ENCODE data around the gene SETBP1. TPM values are rescaled to one million over a fixed set of nuclear protein-coding genes. Genes with fewer than 3 reads are reported as not detected.

The SETBP1 gene
- total RNA-seq, 1 experiment from 2014 or later: 3.4 TPM

DNA sequence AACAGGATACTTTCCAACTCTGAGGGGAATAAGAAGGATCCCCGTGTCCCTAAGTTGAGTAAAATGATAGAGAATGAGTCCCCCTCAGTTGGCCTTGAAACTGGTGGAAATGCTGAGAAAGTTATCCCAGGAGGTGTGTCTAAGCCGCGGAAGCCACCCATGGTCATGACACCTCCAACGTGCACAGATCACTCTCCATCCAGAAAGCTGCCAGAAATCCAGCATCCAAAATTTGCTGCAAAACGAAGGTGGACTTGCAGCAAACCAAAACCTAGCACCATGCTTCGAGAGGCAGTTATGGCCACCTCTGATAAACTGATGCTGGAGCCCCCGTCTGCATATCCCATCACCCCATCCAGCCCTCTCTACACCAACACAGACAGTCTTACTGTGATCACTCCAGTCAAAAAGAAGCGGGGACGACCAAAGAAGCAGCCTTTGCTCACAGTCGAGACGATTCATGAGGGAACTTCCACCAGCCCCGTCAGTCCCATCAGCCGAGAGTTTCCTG is 270.1 kb downstream of the SETBP1 start:
- Histone ChIP-seq H3K36me3 (ENCODE audit: insufficient read depth, low read length) (no peaks in the 10 kb centered on the region), H3K79me2 (ENCODE audit: low read length) (no peaks in the 10 kb centered on the region), H3K9ac (ENCODE audit: low read length) (no peak overlapping the region), H3K9me2 (replicated peaks; ENCODE audit: insufficient read depth, low read length) (no peaks in the 10 kb centered on the region), H2AFZ (ENCODE audit: low read length) (no peak overlapping the region), H3K9me3 (ENCODE audit: low read length) (no peaks in the 10 kb centered on the region), H3K27me3 (ENCODE audit: low read length) (no peaks in the 10 kb centered on the region), H3K4me2 (ENCODE audit: low read depth, low read length, poor library complexity, severe bottlenecking) (no peak overlapping the region), H4K20me1 (ENCODE audit: insufficient read depth, low read depth, low read length) (no peaks in the 10 kb centered on the region), H3K27ac (ENCODE audit: low read length) (no peak overlapping the region), H3K4me1 (ENCODE audit: low read length) (no peaks in the 10 kb centered on the region), H3K4me3 (ENCODE audit: low read length) (no peak overlapping the region)
- no peak for DNase-seq

DNA sequence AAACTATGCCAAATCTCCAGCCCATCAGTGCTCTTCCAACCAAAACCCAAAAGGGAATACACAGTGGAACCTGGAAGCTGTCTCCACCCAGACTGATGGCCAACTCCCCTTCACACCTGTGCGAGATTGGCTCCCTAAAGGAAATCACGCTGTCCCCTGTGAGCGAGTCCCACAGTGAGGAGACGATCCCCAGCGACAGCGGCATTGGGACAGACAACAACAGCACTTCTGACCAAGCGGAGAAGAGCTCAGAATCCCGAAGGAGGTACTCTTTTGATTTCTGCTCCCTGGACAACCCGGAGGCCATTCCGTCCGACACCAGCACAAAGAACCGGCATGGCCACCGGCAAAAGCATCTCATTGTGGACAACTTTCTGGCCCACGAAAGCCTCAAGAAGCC is 271.1 kb downstream of the SETBP1 start:
- Histone ChIP-seq H3K27ac (ENCODE audit: low read length) (no peak overlapping the region), H2AFZ (ENCODE audit: low read length) (no peak overlapping the region), H3K4me3 (ENCODE audit: low read length) (no peak overlapping the region), H3K36me3 (ENCODE audit: insufficient read depth, low read length) (no peaks in the 10 kb centered on the region), H3K9me2 (replicated peaks; ENCODE audit: insufficient read depth, low read length) (no peaks in the 10 kb centered on the region), H3K4me2 (ENCODE audit: low read depth, low read length, poor library complexity, severe bottlenecking) (no peak overlapping the region), H4K20me1 (ENCODE audit: insufficient read depth, low read depth, low read length) (no peaks in the 10 kb centered on the region), H3K27me3 (ENCODE audit: low read length) (no peaks in the 10 kb centered on the region), H3K79me2 (ENCODE audit: low read length) (no peaks in the 10 kb centered on the region), H3K9me3 (ENCODE audit: low read length) (no peaks in the 10 kb centered on the region), H3K4me1 (ENCODE audit: low read length) (no peaks in the 10 kb centered on the region), H3K9ac (ENCODE audit: low read length) (no peak overlapping the region)
- DNase-seq: no peak

DNA sequence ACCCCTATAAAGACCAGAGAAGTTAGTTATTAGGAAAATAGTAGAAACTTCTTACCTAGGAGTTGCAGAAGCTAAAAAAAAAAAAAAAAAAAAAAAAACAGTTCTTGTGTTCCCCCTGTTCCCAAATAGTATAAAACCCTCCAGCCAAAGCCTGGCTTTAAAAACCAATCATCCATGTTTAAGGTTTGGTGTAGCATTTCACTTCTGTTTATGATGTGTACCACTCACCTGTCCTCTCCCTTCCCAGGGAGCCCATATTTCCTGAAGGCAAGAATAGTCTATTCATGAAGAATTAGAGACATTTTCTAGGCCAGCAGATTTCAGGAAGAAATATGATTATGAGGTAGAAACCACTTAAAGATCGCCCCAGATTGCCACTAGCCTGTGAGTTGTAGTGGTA is 273.6 kb downstream of the SETBP1 start:
- H3K4me3 ChIP-seq (ENCODE audit: low read length): no peak overlapping the region
- H3K36me3 ChIP-seq (ENCODE audit: insufficient read depth, low read length): no peaks in the 10 kb centered on the region
- no peak for DNase-seq
- no peak overlapping the region for H3K4me2 ChIP-seq (ENCODE audit: low read depth, low read length, poor library complexity, severe bottlenecking)
- H3K79me2 ChIP-seq (ENCODE audit: low read length): no peaks in the 10 kb centered on the region
- no peak overlapping the region for H3K27ac ChIP-seq (ENCODE audit: low read length)
- H4K20me1 ChIP-seq (ENCODE audit: insufficient read depth, low read depth, low read length): no peaks in the 10 kb centered on the region
- no peaks in the 10 kb centered on the region for H3K4me1 ChIP-seq (ENCODE audit: low read length)
- H3K27me3 ChIP-seq (ENCODE audit: low read length): no peaks in the 10 kb centered on the region
- H3K9me3 ChIP-seq (ENCODE audit: low read length): no peaks in the 10 kb centered on the region
- H3K9ac ChIP-seq (ENCODE audit: low read length): no peak overlapping the region
- H3K9me2 ChIP-seq (replicated peaks; ENCODE audit: insufficient read depth, low read length): no peaks in the 10 kb centered on the region
- no peak overlapping the region for H2AFZ ChIP-seq (ENCODE audit: low read length)

DNA sequence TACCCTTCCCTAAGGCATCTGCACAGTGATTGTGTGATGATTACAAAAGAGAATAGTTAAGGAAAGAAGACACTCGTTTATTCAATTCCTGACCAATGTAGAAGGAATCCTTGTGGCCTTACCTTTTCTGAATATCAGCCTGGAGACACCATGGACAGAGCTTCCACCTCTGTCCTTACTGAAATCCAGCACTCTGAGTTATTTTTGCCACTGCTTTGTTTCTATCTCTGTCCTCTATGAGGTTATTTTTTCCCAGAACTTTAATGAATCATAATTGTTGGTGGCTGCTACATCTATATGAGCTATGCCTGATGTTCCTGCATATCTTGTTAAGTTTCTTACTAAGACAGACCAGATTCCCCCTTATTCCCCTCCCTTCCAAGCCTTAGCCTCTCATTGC is 275.1 kb downstream of the SETBP1 start:
- Histone ChIP-seq H3K9ac (ENCODE audit: low read length) (no peak overlapping the region), H3K9me3 (ENCODE audit: low read length) (no peaks in the 10 kb centered on the region), H3K4me3 (ENCODE audit: low read length) (no peak overlapping the region), H4K20me1 (ENCODE audit: insufficient read depth, low read depth, low read length) (no peaks in the 10 kb centered on the region), H3K9me2 (replicated peaks; ENCODE audit: insufficient read depth, low read length) (no peaks in the 10 kb centered on the region), H3K27ac (ENCODE audit: low read length) (no peak overlapping the region), H2AFZ (ENCODE audit: low read length) (no peak overlapping the region), H3K4me1 (ENCODE audit: low read length) (no peaks in the 10 kb centered on the region), H3K27me3 (ENCODE audit: low read length) (no peaks in the 10 kb centered on the region), H3K79me2 (ENCODE audit: low read length) (no peaks in the 10 kb centered on the region), H3K36me3 (ENCODE audit: insufficient read depth, low read length) (no peaks in the 10 kb centered on the region), H3K4me2 (ENCODE audit: low read depth, low read length, poor library complexity, severe bottlenecking) (no peak overlapping the region)
- DNase-seq: no peak

GRCh38 chr18:44957025-44957424 is 276.3 kb downstream of the SETBP1 start:
- H3K9me2 ChIP-seq (replicated peaks; ENCODE audit: insufficient read depth, low read length): no peaks in the 10 kb centered on the region
- H3K9me3 ChIP-seq (ENCODE audit: low read length): no peaks in the 10 kb centered on the region
- DNase-seq: no peak
- no peak overlapping the region for H3K4me3 ChIP-seq (ENCODE audit: low read length)
- H3K4me1 ChIP-seq (ENCODE audit: low read length): no peaks in the 10 kb centered on the region
- H3K9ac ChIP-seq (ENCODE audit: low read length): no peak overlapping the region
- no peaks in the 10 kb centered on the region for H3K36me3 ChIP-seq (ENCODE audit: insufficient read depth, low read length)
- no peaks in the 10 kb centered on the region for H4K20me1 ChIP-seq (ENCODE audit: insufficient read depth, low read depth, low read length)
- no peak overlapping the region for H3K4me2 ChIP-seq (ENCODE audit: low read depth, low read length, poor library complexity, severe bottlenecking)
- H2AFZ ChIP-seq (ENCODE audit: low read length): no peak overlapping the region
- no peaks in the 10 kb centered on the region for H3K27me3 ChIP-seq (ENCODE audit: low read length)
- no peaks in the 10 kb centered on the region for H3K79me2 ChIP-seq (ENCODE audit: low read length)
- no peak overlapping the region for H3K27ac ChIP-seq (ENCODE audit: low read length)

- H3K4me3 ChIP-seq (ENCODE audit: low read length): no peak overlapping the region
- H3K4me2 ChIP-seq (ENCODE audit: low read depth, low read length, poor library complexity, severe bottlenecking): no peak overlapping the region
- H3K9me3 ChIP-seq (ENCODE audit: low read length): no peaks in the 10 kb centered on the region
- H3K9me2 ChIP-seq (replicated peaks; ENCODE audit: insufficient read depth, low read length): no peaks in the 10 kb centered on the region
- H3K79me2 ChIP-seq (ENCODE audit: low read length): no peaks in the 10 kb centered on the region
- H3K4me1 ChIP-seq (ENCODE audit: low read length): no peaks in the 10 kb centered on the region
- DNase-seq: no peak
- no peaks in the 10 kb centered on the region for H3K36me3 ChIP-seq (ENCODE audit: insufficient read depth, low read length)
- H3K9ac ChIP-seq (ENCODE audit: low read length): no peak overlapping the region
- no peaks in the 10 kb centered on the region for H3K27me3 ChIP-seq (ENCODE audit: low read length)
- H2AFZ ChIP-seq (ENCODE audit: low read length): no peak overlapping the region
- H3K27ac ChIP-seq (ENCODE audit: low read length): no peak overlapping the region
- no peaks in the 10 kb centered on the region for H4K20me1 ChIP-seq (ENCODE audit: insufficient read depth, low read depth, low read length)
Observed at GRCh38 chr18:44957461-44957860, 276.8 kb downstream of the SETBP1 start.

DNA sequence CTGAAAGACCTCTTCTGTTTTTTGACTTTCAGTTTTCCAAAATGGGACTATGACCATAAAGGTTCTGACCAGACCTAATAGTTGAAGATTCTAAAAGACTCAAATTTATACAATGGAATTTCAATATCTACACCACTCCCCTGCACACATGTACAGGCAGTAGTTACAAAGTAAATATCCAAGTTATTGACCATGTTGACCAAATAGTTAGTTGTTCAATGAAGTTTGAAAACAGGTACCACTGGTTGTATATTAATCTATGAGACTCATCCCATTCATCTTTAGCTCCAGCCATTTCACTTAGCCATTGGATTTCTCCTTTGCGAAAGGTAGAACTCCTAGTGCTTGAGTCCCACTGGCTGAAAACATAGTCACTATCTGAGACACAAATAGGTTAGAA is 277.4 kb downstream of the SETBP1 start:
- Histone ChIP-seq H3K79me2 (ENCODE audit: low read length) (no peaks in the 10 kb centered on the region), H3K4me1 (ENCODE audit: low read length) (no peaks in the 10 kb centered on the region), H3K27ac (ENCODE audit: low read length) (no peak overlapping the region), H4K20me1 (ENCODE audit: insufficient read depth, low read depth, low read length) (no peaks in the 10 kb centered on the region), H3K9me2 (replicated peaks; ENCODE audit: insufficient read depth, low read length) (no peaks in the 10 kb centered on the region), H3K36me3 (ENCODE audit: insufficient read depth, low read length) (no peaks in the 10 kb centered on the region), H3K27me3 (ENCODE audit: low read length) (no peaks in the 10 kb centered on the region), H3K4me3 (ENCODE audit: low read length) (no peak overlapping the region), H3K9me3 (ENCODE audit: low read length) (no peaks in the 10 kb centered on the region), H2AFZ (ENCODE audit: low read length) (no peak overlapping the region), H3K4me2 (ENCODE audit: low read depth, low read length, poor library complexity, severe bottlenecking) (no peak overlapping the region), H3K9ac (ENCODE audit: low read length) (no peak overlapping the region)
- DNase-seq: no peak

DNA sequence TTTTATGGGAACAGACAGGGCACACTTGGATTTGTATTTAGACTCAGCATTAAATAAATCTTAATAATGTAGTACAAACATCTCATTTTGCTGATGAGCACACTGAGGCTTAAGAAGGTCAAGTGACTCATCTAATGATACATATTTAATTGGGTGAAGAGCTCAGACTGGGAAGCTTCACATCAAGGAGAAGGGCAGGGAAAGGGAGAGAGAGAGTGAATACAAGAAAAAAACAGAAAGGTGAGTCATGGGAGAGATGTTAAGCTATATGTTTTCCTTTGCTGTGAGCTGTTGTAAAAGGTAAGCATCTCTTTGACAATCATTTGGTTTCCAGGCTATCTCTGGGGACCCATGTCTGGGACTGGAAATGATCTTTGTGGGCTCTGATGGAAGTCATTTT is 277.8 kb downstream of the SETBP1 start:
- DNase-seq: no peak
- Histone ChIP-seq H3K9me2 (replicated peaks; ENCODE audit: insufficient read depth, low read length) (no peaks in the 10 kb centered on the region), H2AFZ (ENCODE audit: low read length) (no peak overlapping the region), H3K36me3 (ENCODE audit: insufficient read depth, low read length) (no peaks in the 10 kb centered on the region), H3K9ac (ENCODE audit: low read length) (no peak overlapping the region), H3K79me2 (ENCODE audit: low read length) (no peaks in the 10 kb centered on the region), H3K4me2 (ENCODE audit: low read depth, low read length, poor library complexity, severe bottlenecking) (no peak overlapping the region), H3K27ac (ENCODE audit: low read length) (no peak overlapping the region), H3K9me3 (ENCODE audit: low read length) (no peaks in the 10 kb centered on the region), H3K4me3 (ENCODE audit: low read length) (no peak overlapping the region), H3K4me1 (ENCODE audit: low read length) (no peaks in the 10 kb centered on the region), H4K20me1 (ENCODE audit: insufficient read depth, low read depth, low read length) (no peaks in the 10 kb centered on the region), H3K27me3 (ENCODE audit: low read length) (no peaks in the 10 kb centered on the region)

DNA sequence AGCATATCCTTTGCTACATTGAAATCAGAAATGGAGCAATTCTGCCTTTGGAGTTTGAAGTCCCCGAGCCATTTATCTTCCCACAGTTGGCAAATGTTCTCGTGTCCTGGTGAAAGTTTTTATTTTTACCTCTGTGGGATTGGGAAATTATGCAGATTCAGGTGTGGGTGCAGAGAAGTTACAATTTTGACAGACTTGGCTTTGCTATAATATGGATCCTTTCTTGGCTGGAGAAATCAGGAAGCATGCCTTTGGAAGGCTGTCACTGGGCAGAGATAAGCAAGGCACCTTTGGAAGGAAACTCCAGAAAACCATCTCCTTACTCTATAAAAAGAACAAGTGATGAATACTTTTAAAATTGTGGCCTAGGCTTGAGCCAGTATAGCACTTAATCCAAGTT is 278.3 kb downstream of the SETBP1 start:
- no peaks in the 10 kb centered on the region for H3K9me2 ChIP-seq (replicated peaks; ENCODE audit: insufficient read depth, low read length)
- H3K4me2 ChIP-seq (ENCODE audit: low read depth, low read length, poor library complexity, severe bottlenecking): no peak overlapping the region
- no peaks in the 10 kb centered on the region for H3K27me3 ChIP-seq (ENCODE audit: low read length)
- no peaks in the 10 kb centered on the region for H3K79me2 ChIP-seq (ENCODE audit: low read length)
- H4K20me1 ChIP-seq (ENCODE audit: insufficient read depth, low read depth, low read length): no peaks in the 10 kb centered on the region
- no peak overlapping the region for H3K9ac ChIP-seq (ENCODE audit: low read length)
- no peaks in the 10 kb centered on the region for H3K4me1 ChIP-seq (ENCODE audit: low read length)
- no peak overlapping the region for H3K27ac ChIP-seq (ENCODE audit: low read length)
- no peak overlapping the region for H3K4me3 ChIP-seq (ENCODE audit: low read length)
- no peaks in the 10 kb centered on the region for H3K36me3 ChIP-seq (ENCODE audit: insufficient read depth, low read length)
- no peak for DNase-seq
- no peaks in the 10 kb centered on the region for H3K9me3 ChIP-seq (ENCODE audit: low read length)
- no peak overlapping the region for H2AFZ ChIP-seq (ENCODE audit: low read length)
